Iris pigment epithelial cell (primary cell): ENCODE data around the gene MDP1.
"Not testable (repeated sequence)": the region's sequence is repeated elsewhere in the genome, so short reads cannot be mapped to it uniquely, and the experiment has no call there.

Source experiments
- DNase-seq: peaks from one replicate; pipeline ENCODE4 v3.0.0-alpha.2; 2011; ENCODE audit warnings: low read depth

MDP1 gene

DNA sequence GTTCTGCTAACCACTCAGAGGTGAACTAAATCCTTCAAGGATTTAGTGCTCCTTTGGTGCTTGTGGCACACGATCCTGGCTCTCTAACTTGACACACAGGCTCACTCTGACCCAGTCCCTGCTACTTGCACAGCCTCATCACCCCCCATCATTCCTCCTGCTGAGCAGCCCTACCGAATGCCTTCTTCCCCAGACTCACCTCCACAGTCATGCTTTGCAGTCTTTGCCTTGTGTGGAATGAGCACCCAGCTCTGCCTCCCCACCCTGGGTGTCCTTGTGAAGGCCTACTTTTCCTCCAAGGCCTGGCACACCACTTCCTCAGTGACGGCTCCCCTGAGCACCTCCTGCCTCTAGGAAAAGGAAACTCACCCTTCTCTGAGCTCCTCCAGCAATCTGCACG lies 34.5 kb upstream of the MDP1 start:
- no peak for DNase-seq

DNA sequence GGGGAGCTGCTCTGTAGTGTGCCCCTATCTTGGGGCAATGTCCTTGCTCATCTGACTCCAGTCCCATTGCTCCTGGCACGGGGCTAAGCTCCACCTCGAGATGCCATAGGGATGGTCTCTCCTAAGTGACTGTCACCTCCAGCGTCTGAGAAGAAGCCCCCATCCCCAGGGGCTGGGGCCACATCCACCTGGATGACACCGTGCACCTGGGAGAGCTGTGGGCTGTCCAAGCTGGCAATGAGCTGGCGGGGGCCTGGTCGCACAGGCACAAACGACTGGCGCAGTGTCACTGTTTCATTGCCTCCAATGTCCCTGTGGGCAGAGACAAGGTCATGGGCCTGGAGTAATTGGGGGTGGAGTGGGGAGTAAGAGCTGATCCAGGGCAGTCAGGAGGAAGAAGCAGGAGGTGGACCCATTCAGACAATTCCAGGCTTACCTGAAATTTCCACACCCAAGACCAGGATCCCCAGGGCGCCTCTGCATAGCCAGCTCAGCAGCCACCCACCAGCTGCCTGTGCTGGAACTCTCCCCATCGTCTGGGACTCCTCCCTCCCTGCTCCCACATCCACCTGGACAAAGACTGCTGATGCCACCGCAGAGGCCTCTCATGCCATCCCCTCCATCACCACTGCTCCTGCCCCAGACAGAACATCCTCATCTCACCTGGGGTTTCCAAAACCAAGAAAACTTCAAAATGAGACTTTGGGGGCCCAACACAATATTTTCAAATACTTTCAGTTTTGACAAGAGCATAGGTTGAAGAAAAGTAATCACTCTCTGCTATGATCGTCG lies 33.6 kb upstream of the MDP1 start:
- no peak for DNase-seq

DNA sequence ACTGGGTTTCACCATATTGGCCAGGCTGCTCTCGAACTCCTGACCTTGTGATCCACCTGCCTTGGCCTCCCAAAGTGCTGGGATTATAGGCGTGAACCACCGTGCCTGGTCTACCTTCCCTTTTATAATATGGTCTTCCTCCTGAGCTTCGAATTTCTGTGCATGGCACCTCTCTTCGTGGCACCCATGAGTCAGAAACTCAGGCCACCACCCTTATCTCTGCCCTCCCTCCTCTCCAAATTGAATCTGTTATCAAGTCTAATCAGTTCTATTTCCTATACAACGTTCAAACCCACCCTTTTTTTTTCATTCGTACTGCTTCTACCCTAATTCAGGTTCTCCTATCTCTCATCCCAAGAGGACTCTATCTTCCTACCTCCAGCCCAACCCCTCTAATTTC lies 31.6 kb upstream of the MDP1 start:
- DNase-seq = no peak

DNA sequence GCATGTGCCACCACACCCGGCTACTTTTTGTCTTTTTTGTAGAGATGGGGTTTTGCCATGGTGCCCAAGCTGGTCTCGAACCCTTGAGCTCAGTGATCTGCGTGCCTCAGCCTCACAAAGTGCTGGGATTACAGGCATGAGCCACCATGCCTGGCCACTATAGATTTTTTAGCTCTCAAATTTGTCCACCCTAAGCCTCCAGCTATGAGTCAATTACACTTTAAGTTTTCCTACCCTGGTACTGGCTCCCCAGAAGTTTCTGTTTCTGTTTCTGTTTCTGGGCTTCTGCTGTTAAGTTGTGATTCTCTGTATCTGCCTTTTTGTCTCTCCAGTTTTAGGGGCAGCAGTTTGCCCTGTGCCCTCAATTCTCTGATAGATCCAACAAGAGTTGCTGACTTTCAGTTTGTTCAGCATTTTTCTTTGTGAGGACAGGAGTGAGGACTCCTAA lies 30.9 kb upstream of the MDP1 start:
- peak; percentile 50 for DNase-seq

DNA sequence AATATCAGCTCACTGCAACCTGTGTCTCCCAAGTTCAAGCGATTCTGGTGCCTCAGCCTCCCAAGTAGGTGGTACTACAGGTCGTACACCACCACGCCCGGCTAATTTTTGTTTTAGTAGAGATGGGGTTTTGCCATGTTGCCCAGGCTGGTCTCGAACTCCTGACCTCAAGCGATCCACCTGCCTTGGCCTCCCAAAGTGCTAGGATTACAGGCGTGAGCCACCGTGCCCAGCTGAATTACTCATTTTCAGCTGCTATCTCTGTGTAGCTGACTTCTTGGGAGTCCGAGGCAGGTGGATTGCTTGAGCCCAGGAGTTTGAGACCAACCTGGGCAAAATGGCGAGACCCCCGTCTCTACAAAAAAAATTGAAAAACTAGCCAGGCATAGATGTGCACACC lies 29.5 kb upstream of the MDP1 start:
- not testable (repeated sequence) for DNase-seq

DNA sequence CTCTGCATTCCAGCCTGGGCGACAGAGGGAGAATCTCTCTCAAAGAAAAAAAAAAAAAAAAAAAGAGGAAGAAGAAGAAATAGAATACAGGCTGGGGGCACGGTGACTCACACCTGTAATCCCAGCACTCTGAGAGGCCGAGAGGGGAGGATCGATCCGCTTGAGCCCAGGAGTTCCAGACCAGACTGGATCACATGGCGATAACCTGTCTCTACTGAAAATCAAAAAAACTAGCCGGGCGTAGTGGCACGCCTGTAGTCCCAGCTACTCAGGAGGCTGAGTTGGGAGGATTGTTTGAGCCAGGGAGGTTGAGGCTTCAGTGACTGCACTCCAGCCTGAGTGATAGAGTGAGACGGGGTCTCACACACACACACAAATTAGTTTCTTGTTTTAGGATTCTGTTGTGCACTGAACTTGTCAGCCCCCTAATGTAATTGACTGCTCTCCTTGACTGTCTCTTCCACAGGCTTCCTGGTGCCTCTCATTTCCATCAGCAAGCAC lies 27.5 kb upstream of the MDP1 start:
- DNase-seq = peak; percentile 25

DNA sequence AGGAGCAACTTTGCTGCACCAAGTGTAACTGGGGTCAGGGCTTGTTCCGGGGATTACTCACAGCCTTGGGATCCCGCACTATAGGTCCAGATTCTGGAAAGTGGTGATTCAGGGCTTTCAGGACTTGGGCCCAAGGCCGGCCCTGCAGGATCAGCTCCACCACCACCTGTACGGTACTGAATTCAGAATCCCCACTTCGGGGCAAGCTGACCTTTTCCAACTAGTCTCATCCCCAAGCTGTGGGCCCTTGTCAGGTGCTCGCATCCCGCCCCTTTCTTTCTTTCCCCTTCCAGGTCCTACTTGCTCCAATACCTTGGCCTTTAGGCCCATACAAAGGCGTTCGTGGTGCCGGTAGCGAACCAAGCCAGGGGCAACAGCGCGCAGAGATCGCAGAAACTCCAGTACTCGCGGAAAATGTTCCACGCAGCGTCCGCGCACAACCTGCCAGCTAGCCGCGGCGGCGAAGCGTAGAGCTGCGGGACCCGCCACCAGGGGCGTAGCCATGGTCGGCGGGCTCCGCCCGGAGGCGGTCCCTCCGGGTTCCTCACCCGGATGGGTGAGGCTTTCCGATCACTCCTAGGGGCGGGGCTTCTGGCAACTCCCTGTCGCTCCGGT lies 26.1 kb upstream of the MDP1 start:
- peak; percentile 94 for DNase-seq

DNA sequence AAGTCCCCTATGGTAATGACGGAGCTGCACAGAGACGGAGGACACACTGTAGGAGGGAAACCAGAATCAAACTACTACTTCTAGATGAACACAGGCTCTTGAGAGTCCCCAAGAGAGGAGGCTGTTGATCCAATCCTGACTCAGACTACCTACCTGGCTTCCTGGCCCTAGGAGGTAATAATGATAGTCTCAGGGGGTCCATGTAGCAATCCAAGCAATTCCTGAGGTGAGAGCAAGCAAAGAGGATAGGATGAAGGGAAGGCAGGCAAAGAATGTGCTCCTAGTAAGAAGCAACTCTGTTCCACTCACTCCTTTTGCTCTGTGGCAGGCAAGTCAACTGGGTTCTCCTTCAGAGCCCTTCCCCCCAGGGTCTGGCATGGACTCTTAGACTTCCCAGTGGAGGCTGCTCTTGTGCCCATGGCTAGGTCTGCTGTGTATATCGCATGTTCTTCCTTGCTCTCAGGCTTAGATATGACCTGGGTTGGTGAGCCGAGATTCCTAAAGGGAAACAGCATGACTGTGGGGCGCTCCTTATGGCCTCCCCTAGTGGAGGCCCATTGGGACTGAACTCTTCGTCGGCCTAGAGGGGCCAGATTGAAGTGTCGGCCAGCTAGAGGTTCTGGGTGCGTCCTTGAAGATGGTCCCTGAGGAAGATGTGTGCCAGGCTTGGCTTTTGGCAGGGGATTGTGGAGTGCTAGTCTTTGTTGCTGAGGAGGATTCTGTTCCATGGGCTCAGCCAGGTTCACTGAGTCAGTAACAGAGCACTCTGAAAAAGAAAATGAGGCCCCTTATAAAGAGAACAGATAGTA lies 24.4 kb upstream of the MDP1 start:
- no peak for DNase-seq

DNA sequence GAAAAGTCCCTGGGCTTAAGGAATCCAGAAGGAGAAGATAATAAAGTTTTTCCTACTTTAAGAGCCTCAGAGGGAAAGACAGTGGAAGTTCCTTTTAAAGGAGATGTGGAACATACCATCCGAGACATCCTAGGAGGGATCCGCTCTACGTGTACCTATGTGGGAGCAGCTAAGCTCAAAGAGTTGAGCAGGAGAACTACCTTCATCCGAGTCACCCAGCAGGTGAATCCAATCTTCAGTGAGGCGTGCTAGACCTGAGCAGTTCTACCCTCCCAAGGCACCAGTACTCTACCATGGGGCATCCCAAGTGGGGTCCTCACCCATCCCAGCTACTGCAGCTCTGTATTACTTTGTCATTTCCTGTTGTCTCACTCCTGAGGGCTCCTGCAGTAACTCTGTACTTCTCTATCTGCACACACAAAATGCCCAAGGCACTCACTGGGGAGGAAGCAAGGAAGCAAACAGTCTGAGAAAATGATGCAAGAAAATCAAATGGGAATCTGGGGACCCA lies 22.7 kb upstream of the MDP1 start:
- no peak for DNase-seq

DNA sequence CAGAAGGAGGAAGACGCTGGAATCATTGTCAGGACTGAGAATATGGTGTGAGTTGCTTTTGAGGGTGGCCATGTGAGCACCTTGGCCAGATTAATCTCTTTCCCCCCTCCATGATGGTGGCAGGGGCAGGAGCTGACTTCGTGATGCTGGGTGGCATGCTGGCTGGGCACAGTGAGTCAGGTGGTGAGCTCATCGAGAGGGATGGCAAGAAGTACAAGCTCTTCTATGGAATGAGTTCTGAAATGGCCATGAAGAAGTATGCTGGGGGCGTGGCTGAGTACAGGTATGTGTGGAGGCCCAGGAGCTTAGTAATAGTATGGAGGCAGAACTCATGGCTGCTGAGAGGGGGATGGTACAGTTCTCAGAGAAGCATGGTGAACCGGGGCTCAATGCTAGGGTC lies 22.3 kb upstream of the MDP1 start:
- DNase-seq = no peak

DNA sequence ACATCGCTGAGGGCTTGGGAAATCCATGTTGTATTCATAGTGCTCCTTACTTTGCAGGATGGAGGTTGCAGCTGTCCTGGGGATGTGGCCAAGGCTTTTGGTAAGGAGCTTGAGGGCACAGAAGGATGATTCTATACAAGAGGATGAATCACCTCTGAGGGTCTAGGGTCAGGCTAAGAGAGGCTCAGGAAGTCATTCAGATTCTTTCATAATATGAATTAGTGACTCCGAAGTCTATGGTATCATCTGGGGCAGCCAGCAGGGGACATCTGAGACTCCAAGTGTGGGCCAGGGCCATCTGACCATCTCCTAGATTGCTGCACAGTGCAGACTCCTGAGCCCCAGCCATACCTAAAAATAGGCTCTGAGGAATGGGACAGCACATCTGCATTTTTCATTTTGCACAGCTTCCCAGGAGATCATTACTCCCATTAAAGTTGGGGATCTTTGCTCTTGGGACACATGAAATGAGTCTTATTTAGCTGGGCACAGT lies 21.6 kb upstream of the MDP1 start:
- no peak for DNase-seq

DNA sequence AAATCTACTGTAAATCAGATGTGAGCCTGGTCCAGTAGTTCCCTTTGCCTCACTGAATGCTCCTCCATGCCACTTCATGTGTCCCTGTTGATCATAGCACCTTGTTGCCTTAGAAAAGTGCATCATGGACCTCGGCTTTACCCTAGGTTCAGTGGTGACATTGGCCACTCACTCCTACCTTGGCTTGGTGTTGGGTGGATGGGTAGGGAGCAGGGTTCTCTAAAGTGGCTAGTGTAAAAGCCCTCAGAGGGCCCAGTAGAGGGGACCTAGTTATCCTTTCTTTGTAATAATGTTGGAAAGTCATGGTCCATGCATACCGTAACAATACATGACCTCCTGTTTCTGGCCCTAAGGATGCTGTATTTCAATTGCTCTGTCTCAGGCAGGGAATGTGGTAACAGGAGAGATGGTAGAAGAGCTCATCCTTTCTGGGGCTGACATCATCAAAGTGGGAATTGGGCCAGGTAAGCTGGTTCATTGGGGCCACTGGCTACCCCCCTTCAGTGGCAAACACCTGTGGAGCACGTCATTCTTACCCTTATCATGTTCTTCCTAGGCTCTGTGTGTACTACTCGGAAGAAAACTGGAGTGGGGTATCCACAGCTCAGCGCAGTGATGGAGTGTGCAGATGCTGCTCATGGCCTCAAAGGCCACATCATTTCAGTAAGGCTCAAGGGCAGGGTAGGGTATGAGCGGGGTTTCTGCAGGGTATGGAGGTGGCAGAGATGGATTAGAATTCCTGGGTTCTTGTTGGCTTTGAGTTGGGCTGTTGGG lies 21.0 kb upstream of the MDP1 start:
- no peak for DNase-seq

DNA sequence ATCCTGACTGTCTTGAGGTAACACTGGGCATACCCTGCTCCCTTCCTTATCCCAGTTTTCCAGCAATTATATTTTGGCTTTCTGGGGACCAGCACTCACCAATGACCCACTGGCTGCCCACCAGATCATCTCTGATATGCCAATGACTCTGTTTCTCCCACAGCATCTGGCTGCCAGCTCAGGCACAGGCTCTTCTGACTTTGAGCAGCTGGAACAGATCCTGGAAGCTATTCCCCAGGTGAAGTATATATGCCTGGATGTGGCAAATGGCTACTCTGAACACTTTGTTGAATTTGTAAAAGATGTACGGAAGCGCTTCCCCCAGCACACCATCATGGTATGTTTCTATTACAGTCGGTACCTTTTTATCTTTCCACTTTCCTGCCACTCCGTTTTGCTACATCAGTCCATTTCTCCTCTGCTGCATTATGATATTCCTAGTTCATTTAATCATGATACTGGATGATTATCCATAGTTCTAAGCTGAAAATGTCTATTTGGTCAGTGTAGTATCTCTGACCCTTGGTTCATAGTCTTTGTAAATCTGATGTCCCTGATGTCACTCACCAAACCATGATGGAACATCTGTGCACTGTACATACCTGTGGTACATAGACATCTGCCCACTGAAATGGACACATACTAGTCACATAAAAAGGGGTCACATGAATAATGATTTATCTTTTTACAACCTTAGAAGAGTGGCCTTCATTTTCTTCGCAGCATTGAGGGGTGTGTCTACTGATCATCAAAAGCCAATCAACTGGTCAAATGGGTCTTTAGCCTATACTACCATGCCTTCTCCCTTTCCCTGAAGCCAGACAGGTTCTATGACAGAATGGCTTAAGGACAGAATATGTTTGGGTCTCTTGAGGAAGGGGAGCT lies 20.2 kb upstream of the MDP1 start:
- no peak for DNase-seq

DNA sequence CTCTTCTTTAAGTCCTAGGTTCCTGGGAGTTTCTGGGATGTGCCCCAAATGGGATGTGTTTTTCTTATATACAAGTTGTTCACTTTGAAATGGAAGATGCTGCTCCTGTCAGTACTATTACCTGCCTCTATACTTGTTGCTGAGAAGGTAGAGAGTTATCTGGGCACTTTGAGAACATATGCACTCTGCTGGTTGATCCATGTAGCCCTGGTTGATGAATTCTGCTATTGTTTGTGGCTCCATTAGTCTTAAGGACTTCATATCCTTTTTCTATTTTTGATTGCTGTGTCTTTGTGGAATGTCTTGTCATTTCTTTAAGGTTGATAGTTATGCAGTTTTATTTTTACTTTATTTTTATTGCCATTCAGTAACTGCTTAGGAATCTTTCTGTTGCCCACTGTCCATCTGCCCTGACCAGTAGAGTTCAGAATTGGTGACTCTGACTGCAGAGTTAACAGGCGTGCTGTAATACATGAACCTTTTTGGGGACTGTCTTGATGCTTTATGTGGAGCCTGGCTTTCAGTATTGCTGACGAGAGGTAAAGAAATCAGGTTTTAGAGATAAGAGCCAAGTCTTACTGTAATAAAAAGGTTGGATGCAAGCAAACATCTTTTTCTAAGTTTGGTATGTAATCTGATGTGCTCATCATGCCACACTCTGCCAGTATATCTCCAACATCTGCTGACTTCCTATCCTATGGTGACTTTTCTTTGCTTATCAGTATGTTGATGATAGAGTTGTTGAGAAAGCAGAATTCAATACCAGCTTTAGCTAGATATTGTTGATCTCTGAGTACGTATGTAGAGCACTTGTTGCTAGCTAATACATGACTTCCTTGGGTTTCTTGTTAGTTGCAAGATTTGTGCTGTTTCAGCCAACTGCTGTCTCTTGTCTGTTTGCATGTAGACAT lies 18.5 kb upstream of the MDP1 start:
- DNase-seq = no peak

DNA sequence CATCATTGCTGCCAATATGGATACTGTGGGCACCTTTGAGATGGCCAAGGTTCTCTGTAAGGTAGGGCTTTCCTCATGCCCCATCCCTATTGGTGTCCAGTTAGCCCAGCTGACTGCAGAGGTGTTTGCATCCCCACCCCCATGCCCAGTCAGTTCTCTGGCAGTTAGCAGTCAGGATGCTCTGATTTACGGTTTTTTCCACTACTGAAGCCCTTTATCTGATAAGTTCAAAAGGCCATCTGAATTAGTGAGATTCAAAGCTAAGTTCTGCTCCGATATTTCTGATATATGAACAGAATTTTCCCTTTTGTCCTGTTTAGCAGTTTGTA lies 17.6 kb upstream of the MDP1 start:
- DNase-seq = no peak

DNA sequence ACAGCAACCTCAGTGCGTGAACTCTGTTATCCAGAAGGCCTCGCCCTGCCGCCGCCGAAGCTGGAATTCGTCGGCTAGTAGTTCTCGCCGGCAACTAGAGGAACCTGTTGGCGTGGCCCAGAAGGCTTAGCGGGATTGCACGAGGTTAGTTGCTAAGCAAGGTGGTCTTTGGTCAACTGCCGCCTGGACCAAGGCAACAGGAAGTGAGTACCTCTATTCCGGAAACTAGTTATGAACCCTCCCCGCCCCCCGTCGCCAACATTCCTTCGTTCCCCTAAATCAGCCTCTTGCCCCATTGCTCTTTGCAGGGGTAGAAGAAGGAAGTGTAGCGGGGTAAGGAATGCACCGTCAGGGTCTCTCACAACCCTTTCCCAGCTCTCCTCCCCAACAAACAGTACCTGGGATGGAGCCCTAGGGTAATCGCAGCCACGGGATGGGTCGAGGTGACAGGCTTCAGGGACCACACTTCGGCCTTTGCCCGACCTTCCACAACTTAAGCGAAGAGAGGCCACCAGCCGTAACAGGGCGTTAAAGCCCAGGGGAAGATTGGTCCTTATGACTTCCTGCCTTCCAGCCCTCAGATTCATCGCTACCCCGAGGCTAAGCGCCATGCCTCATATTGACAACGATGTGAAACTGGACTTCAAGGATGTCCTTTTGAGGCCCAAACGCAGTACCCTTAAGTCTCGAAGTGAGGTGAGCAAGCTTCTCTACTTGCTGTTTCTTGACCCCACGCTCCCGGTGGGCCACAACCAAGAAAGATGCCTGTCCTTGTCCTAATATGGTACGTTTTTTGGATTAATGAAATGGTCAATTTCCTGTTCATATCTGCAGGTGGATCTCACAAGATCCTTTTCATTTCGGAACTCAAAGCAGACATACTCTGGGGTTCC lies 17.0 kb upstream of the MDP1 start, which contains the start of gene GMPR2:
Gene GMPR2, plus strand, starts transcription at position 285 of the 893 bp plus-strand sequence. Its CDS starts 325 bp downstream, at position 610.
- DNase-seq = no peak

DNA sequence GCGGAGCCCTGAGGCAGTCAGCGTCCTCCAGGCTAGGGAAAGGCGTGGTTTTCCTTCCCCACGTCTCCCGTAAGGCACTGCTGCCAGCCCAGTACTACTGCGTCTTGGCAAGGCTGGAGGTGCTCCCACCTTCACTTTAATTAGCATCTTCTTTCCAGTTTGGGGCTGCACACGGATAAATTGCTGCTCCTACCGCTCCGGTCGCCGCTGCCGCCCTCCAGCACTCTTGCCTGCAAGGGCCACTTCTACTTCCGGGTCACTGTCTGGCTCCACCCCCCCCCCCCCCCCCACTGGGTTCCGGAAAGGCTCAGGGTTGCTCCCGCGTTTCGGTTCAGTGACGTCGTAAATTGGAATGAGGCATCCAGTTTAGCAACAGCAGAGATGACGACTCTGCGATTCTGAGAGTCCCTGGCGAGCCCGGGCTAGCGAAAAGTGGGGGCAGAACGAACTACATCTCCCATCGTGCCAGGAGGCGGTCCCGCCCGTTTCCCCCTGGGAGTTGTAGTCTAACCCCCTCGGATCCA lies 16.3 kb upstream of the MDP1 start, which contains the start of gene NEDD8:
Gene NEDD8, minus strand, starts transcription at position 247 of the 524 bp plus-strand sequence. Its CDS starts 100 bp downstream, at position 147.
- peak; percentile 98 for DNase-seq
